ENCODE measurements around the gene COL5A1. TPM values are rescaled to one million over a fixed set of nuclear protein-coding genes. Genes with fewer than 3 reads are reported as not detected.

COL5A1 gene
- total RNA-seq, 6 experiments from 2014 or later = 196 to 308 (median 225) TPM

DNA sequence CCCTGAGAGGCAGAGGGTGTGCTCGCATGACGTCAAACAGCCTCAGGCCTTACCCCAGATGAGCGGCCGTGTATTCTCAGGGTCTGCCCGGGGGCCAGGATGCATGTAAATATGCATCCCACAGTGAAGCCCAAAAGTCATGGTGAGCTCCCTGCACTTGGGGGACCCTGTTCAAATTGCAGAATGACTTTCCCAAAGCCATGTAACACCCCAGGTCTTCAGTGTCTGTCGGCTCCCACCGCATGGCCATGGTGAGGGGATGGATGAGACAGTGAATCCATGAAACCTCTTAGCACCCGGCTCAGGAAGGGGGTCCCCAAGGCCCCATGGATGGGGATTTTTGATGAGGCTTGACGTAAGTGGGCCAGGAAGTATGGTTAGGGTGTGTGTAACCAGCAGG, 9.3 kb upstream of the COL5A1 start:
- peaks cover 8% of the 10 kb centered on the region for H3K4me1 Mint-ChIP-seq (ENCODE audit: low read depth)
- H3K4me3 Mint-ChIP-seq = no peak overlapping the region
- no peak for DNase-seq
- peaks cover 4% of the 10 kb centered on the region for H3K27me3 Mint-ChIP-seq (ENCODE audit: insufficient read depth)
- no peak overlapping the region for H3K27ac Mint-ChIP-seq
- H3K36me3 Mint-ChIP-seq (ENCODE audit: low read depth) = 0 out of 2 replicates have a peak, but pooled peaks cover under 1% of the 10 kb centered on the region
- TF ChIP-seq, protein P1, sequence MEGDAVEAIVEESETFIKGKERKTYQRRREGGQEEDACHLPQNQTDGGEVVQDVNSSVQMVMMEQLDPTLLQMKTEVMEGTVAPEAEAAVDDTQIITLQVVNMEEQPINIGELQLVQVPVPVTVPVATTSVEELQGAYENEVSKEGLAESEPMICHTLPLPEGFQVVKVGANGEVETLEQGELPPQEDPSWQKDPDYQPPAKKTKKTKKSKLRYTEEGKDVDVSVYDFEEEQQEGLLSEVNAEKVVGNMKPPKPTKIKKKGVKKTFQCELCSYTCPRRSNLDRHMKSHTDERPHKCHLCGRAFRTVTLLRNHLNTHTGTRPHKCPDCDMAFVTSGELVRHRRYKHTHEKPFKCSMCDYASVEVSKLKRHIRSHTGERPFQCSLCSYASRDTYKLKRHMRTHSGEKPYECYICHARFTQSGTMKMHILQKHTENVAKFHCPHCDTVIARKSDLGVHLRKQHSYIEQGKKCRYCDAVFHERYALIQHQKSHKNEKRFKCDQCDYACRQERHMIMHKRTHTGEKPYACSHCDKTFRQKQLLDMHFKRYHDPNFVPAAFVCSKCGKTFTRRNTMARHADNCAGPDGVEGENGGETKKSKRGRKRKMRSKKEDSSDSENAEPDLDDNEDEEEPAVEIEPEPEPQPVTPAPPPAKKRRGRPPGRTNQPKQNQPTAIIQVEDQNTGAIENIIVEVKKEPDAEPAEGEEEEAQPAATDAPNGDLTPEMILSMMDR (IDR thresholded peaks at IDR 0.05) = no peak
- peaks cover 4% of the 10 kb centered on the region for H3K9me3 Mint-ChIP-seq

DNA sequence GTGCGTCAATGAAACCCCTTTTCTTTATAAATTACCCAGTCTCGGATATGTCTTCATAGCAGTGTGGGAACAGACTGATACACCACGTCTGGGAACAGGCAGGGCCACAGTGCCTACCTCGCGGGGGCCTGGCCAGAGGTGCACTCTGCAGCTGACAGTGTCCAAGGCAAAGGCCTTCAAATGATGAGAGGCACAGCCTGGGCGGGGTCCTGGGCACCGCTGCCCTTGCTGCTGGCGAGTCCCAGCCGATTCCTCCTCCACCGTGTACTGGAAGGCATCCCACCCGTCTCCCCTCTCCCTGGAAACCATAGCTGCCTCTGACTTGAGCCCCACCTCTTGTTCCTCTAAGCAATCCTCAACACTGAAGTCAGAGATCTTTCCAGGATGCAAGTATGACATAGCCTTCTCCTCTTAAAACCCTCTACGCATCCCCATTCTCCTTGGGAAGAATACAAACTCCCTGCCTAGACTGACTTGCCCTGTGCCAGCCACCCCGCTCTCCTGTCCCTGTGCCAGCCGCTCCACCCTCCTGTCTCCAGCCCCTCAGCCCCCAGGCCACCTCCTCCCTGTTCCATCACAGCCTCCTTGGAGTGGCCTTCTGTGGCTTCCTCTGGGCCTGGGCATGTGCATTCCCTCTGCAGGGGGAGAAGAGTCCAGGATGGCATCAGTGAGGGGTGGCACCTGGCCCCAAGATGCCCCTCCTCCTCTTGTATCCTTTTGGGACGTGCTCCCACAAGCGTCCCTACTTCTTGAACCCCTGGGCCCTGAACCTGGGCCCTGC, 8.1 kb upstream of the COL5A1 start:
- Mint-ChIP-seq H3K4me1 (ENCODE audit: low read depth) (peaks cover 6% of the 10 kb centered on the region; the same call in 1 of the 2 replicates), H3K36me3 (ENCODE audit: low read depth) (no peaks in the 10 kb centered on the region), H3K4me3 (no peak overlapping the region), H3K27ac (no peak overlapping the region), H3K9me3 (peaks cover 1% of the 10 kb centered on the region; the same call in 1 of the 2 replicates), H3K27me3 (ENCODE audit: insufficient read depth) (peaks cover 4% of the 10 kb centered on the region)
- DNase-seq = no peak
- TF ChIP-seq, protein P1 (IDR thresholded peaks at IDR 0.05) = no peak

DNA sequence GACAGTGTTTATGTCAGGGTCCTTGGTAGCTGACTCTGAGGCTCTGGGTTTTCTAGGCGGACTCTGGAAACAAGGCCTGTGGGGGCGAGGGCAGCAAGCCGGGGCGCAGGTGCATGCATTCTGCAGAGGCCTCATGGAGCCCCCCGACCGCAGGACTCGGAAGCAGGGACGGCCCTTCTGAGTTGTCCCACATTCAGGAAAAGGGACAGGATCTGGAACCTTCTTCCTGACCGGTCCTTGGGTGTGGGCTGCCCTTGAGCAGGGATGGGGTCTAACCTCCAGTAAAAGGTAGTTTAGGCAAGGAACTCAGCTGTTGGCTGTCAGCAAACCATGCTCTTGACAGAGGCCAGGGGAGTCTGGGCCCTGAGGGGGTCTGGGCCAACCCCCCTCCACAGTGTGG, 7.4 kb upstream of the COL5A1 start:
- H3K27me3 Mint-ChIP-seq (ENCODE audit: insufficient read depth) = peaks cover 4% of the 10 kb centered on the region
- no peak overlapping the region for H3K27ac Mint-ChIP-seq
- TF ChIP-seq, protein P1 (IDR thresholded peaks at IDR 0.05) = no peak
- DNase-seq = no peak
- H3K9me3 Mint-ChIP-seq = no peaks in the 10 kb centered on the region
- no peak overlapping the region for H3K4me3 Mint-ChIP-seq
- no peaks in the 10 kb centered on the region for H3K36me3 Mint-ChIP-seq (ENCODE audit: low read depth)
- H3K4me1 Mint-ChIP-seq (ENCODE audit: low read depth) = peaks cover under 1% of the 10 kb centered on the region; the same call in 1 of the 2 replicates

DNA sequence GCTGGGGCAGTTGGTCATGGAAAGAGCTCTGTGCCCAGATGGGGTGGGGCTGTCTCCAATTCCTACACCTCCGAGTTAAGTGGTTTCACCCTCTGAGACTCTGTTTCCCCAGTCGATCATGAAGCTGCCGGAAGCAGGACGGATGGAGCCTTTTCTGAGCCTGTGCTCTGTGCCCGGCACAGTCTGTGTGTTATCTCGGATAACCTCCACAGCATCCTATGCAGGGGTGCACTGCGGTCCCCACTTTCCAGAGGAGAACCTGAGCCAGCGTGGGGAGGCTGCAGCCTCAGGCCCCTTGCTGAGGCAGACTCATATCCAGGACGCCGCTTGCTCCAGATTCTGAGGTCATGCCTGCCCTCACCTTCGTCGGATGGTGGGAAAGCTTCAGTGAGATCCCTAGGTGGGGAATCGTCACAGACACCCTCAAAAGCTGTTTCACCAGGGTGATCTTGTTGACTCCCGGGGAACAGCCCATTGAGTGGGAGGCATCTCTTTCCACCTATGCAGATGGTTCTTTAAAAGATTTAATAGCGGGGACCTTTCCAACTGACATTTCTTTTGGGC, 6.9 kb upstream of the COL5A1 start:
- TF ChIP-seq, protein P1 (IDR thresholded peaks at IDR 0.05) = no peak
- no peaks in the 10 kb centered on the region for H3K36me3 Mint-ChIP-seq (ENCODE audit: low read depth)

DNA sequence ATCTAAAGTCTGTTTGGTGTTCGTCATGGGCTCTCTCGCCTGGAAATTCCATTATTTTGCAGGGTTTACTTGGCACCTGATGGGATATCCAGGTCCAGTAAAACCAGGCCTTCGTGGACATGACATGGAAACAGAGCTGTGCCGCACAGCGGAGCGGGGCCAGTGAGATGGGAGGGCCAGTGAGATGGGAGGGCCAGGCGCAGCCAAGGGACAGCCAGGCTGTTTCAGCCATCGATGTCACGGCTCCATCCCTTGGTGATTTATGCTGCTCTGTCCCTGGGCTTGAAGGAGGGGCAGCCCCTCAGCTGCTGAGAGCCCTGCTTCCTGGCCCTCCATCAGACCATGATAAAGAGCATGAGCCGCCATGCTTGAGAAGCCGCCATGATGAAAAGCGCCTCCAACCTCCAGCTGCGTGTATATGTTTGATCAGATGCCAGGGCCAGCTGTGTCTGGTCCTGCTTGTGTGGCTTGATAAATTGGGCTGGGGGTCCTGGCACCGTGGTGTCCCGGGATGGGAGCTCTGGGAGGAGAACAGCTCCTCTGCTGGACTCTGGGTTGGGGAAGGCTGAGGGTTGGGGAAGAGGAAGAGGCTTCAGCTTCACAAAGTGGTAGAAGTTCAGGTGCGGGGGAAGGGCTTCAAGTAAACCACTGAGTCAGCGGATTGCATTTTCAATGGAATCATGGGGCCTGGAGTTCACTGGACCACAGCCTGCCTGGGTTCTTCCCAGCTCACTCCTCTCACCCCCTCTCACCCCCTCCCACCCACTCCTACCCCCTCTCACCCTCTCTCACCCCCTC, 6.1 kb upstream of the COL5A1 start:
- Mint-ChIP-seq H3K27ac (no peak overlapping the region), H3K36me3 (ENCODE audit: low read depth) (no peaks in the 10 kb centered on the region), H3K4me3 (no peak overlapping the region), H3K4me1 (ENCODE audit: low read depth) (peaks cover 8% of the 10 kb centered on the region), H3K27me3 (ENCODE audit: insufficient read depth) (peaks cover 4% of the 10 kb centered on the region), H3K9me3 (no peaks in the 10 kb centered on the region)
- TF ChIP-seq, protein P1 (IDR thresholded peaks at IDR 0.05) = no peak
- no peak for DNase-seq

More for the DNA sequence above, 6.9 kb upstream of the COL5A1 start:
- no peaks in the 10 kb centered on the region for H3K9me3 Mint-ChIP-seq
- DNase-seq = no peak
- H3K4me3 Mint-ChIP-seq = no peak overlapping the region
- H3K27ac Mint-ChIP-seq = no peak overlapping the region
- H3K4me1 Mint-ChIP-seq (ENCODE audit: low read depth) = no peaks in the 10 kb centered on the region; the same call in 1 of the 2 replicates
- peaks cover 4% of the 10 kb centered on the region for H3K27me3 Mint-ChIP-seq (ENCODE audit: insufficient read depth)
